GM12878 (cell line): ENCODE results near the gene KDM6B. TPM values are rescaled to one million over a fixed set of nuclear protein-coding genes. Genes with fewer than 3 reads are reported as not detected.
A peak's percentile ranks its signal among the peaks of the same experiment; 100 is the strongest.

Source experiments
- ATAC-seq: fragments of 200-7000 bp; cut with Tn5 transposase; 3 replicates; pipeline ENCODE4 v1.9.1; 2020; ENCODE audit warnings: mild to moderate bottlenecking, moderate library complexity
- BruUV-seq: library from RNA; stranded (reverse); fragments of 400-500 nt; replicated peaks from 2 replicates; lab custom pipeline; 2021; lab: Mats Ljungman, UMichigan
- CTCF ChIA-PET: fragments of 300-600 bp; sonication (Branson Sonifier 250); formaldehyde crosslinking; extraction: SDS; loops from one replicate; lab custom pipeline; 2021; ENCODE audit warnings: inconsistent platforms; lab: Yijun Ruan, JAX
- POLR2A ChIA-PET: fragments of 350-600 bp; formaldehyde crosslinking; extraction: SDS; loops from one replicate; lab custom pipeline; 2021; ENCODE audit warnings: inconsistent platforms; lab: Charles Lee
- RAD21 ChIA-PET: fragments of 300-600 bp; sonication (Branson Sonifier 250); formaldehyde crosslinking; loops from one replicate; lab custom pipeline; 2023; ENCODE audit warnings: antibody characterized with exemption; ENCODE audit not compliant: unreplicated experiment; lab: Charles Lee
- SMC1A ChIA-PET: fragments of 300-600 bp; sonication (Branson Sonifier 250); formaldehyde crosslinking; loops from one replicate; lab custom pipeline; 2023; ENCODE audit not compliant: unreplicated experiment, uncharacterized antibody; lab: Charles Lee
- DNase-seq: peaks from one replicate; pipeline ENCODE4 v3.0.0-alpha.2; 2011; ENCODE audit warnings: low read depth, low spot score
- FAIRE-seq: peaks from 3 replicates; lab custom pipeline; 2011; peaks lifted over from hg19 to GRCh38; lab: Jason Lieb, UNC
- H2AFZ ChIP-seq: 2 replicates; pipeline ENCODE4 v1.6.0; 2011; ENCODE audit warnings: low read depth, low read length, control low read depth; ENCODE audit not compliant: control insufficient read depth
- H3K27ac ChIP-seq: 2 replicates; pipeline ENCODE4 v1.5.1; 2011; ENCODE audit warnings: control low read depth; ENCODE audit not compliant: control insufficient read depth, insufficient read depth
- H3K27me3 ChIP-seq, 2 experiments: replicated peaks in 1 of 2; 2 replicates each; pipeline versions ENCODE4 v1.6.0 to v1.6.1; 2011; ENCODE audit warnings: low read length in 1 of 2; ENCODE audit not compliant: control insufficient read depth in 2 of 2, insufficient read depth in 2 of 2
- H3K36me3 ChIP-seq, 2 experiments: 2 replicates each; pipeline ENCODE4 v1.5.1; 2011; ENCODE audit warnings: low read length in 1 of 2; ENCODE audit not compliant: control insufficient read depth in 2 of 2, insufficient read depth in 2 of 2
- H3K4me1 ChIP-seq: 2 replicates; pipeline ENCODE4 v1.6.1; 2011; ENCODE audit warnings: mild to moderate bottlenecking, low read length, moderate library complexity, mixed read lengths; ENCODE audit not compliant: control insufficient read depth, insufficient read depth
- H3K4me2 ChIP-seq: 2 replicates; pipeline ENCODE4 v1.6.0; 2011; ENCODE audit warnings: control low read depth; ENCODE audit not compliant: control insufficient read depth, insufficient read depth
- H3K4me3 ChIP-seq: fragments of 200-600 bp; sonication (generic); 2 replicates; pipeline ENCODE4 v1.5.1; 2016
- H3K79me2 ChIP-seq: 2 replicates; pipeline ENCODE4 v1.6.0; 2011; ENCODE audit warnings: low read length; ENCODE audit not compliant: control insufficient read depth, insufficient read depth
- H3K9ac ChIP-seq: 2 replicates; pipeline ENCODE4 v1.8.0; 2011; ENCODE audit warnings: low read length, control low read depth, mixed read lengths; ENCODE audit not compliant: control insufficient read depth, insufficient read depth
- H3K9me3 ChIP-seq: replicated peaks from 3 replicates; pipeline ENCODE4 v1.5.1; 2011; ENCODE audit warnings: mild to moderate bottlenecking, low read length; ENCODE audit not compliant: control insufficient read depth, insufficient read depth
- H4K20me1 ChIP-seq: 2 replicates; pipeline ENCODE4 v1.6.0; 2011; ENCODE audit not compliant: control insufficient read depth, insufficient read depth
- DPF2 ChIP-seq: fragments of 450-650 bp; IDR thresholded peaks from 2 replicates; pipeline ENCODE4 v1.6.1; 2017; ENCODE audit warnings: mild to moderate bottlenecking
- EED ChIP-seq: sonication (generic); IDR thresholded peaks from 2 replicates; pipeline ENCODE4 v1.6.1; 2016; ENCODE audit warnings: antibody characterized with exemption, low read depth
- LARP7 ChIP-seq: fragments of 450-650 bp; IDR thresholded peaks from 2 replicates; pipeline ENCODE4 v1.6.1; 2017; ENCODE audit warnings: mild to moderate bottlenecking
- MYB ChIP-seq: fragments of 150-350 bp; IDR thresholded peaks from 2 replicates; pipeline ENCODE4 v1.6.1; 2014; ENCODE audit warnings: mild to moderate bottlenecking, low read depth, low read length, borderline replicate concordance
- MYC ChIP-seq: IDR thresholded peaks from 2 replicates; pipeline ENCODE4 v1.6.1; 2011; ENCODE audit warnings: mild to moderate bottlenecking, low read length, moderate library complexity, inconsistent platforms; ENCODE audit not compliant: insufficient read depth, insufficient replicate concordance, insufficient read length, severe bottlenecking
- PML ChIP-seq: IDR thresholded peaks from 2 replicates; pipeline ENCODE4 v1.6.1; 2012; ENCODE audit warnings: low read length, inconsistent platforms
- POLR2AphosphoS5 ChIP-seq: IDR thresholded peaks from 2 replicates; pipeline ENCODE4 v1.6.1; 2011; ENCODE audit warnings: mild to moderate bottlenecking, low read length, inconsistent platforms
- SMARCA5 ChIP-seq: fragments of 450-650 bp; IDR thresholded peaks from 2 replicates; pipeline ENCODE4 v1.6.1; 2017; ENCODE audit warnings: mild to moderate bottlenecking
- ZBTB4 ChIP-seq: fragments of 450-650 bp; formaldehyde crosslinking; IDR thresholded peaks from 2 replicates; pipeline ENCODE4 v1.4.0; 2022; ENCODE audit warnings: mild to moderate bottlenecking, moderate library complexity
- WGBS: methylation state at CpG from one replicate; pipeline ENCODE4 v1.1.6; 2016; ENCODE audit warnings: low lambda C conversion rate; ENCODE audit not compliant: insufficient replicate concordance, insufficient coverage; ENCODE audit errors: missing lambda C conversion rate; 5-methylcytosine and 5-hydroxymethylcytosine counted together
- in situ Hi-C: fragments of 300-500 bp; cut with MboI; formaldehyde crosslinking; loops from 9 replicates; pipeline ENCODE4 v1.14.3; 2018; ENCODE audit warnings: mixed read lengths
- intact Hi-C: fragments of 100-400 bp; cut with micrococcal nuclease; formaldehyde crosslinking; loops from one replicate; pipeline ENCODE4 v1.14.2; 2022; ENCODE audit not compliant: unreplicated experiment
- polyA plus RNA-seq, 11 experiments: library from polyadenylated mRNA; depleted of rRNA in 4 of 11; unstranded in 6 of 11; stranded (reverse) in 5 of 11; fragments of >200 nt; fragmentation: Nextera tagmentation in 4 of 11; fragmentation: Illumina TruSeq in 1 of 11; extraction: Ambion mirVana in 4 of 11; extraction: Trizol in 1 of 11; gene quantifications; 1 replicate in 1 of 11; 2 replicates in 10 of 11; pipeline versions ENCODE4 v1.2.1 to v1.2.3, GENCODE V29; 2011 to 2016; ENCODE audit warnings: inconsistent platforms in 2 of 11, missing spikeins in 2 of 11, low read depth in 1 of 11
- total RNA-seq, 4 experiments: library from RNA; depleted of rRNA in 3 of 4; stranded (reverse); fragments of >200 nt in 3 of 4; fragmentation: Illumina TruSeq in 1 of 4; extraction: Trizol in 1 of 4; gene quantifications; 2 replicates each; pipeline versions ENCODE4 v1.2.1 to v1.2.3, GENCODE V29; 2013 to 2021

KDM6B gene
- total and polyA plus RNA-seq, 10 of the 15 experiments (the other 5 are each of a cell fraction or from before 2014, with no cell fraction given), result 0.05 to 33.5 (median 2.3) TPM

GRCh38 chr17:7848739-7849129 is 14.7 kb downstream of the KDM6B start:
- no peaks in the 10 kb centered on the region; the same call in 1 of the 2 replicates for H4K20me1 ChIP-seq
- RAD21 ChIA-PET, result no interaction called here

GRCh38 chr17:7849130-7849750 is 15.2 kb downstream of the KDM6B start:
- Histone ChIP-seq H3K27ac (no peak overlapping the region), H3K9me3 (no peaks in the 10 kb centered on the region), H3K9ac (no peak overlapping the region), H3K4me1 (peaks cover 21% of the 10 kb centered on the region), H3K4me2 (no peak overlapping the region), H3K36me3 (peaks cover 12 to 29% of the 10 kb centered on the region in 2 experiments; a peak in 3 of 4 replicates), H3K27me3 (no peaks in the 10 kb centered on the region), H2AFZ (no peak overlapping the region), H4K20me1 (no peaks in the 10 kb centered on the region; the same call in 1 of the 2 replicates)
- no TSS peak for BruUV-seq
- DNase-seq, result no peak
- in situ Hi-C loops, result no loop called here
- POLR2A ChIA-PET, result interaction anchor here (0.5 to 0.6 kb wide), 2 partner anchors 83 to 187 kb away, joined by 4 to 7 read pairs; no protein-coding TSS in a partner anchor
- CTCF ChIA-PET, result interaction anchor here (3.3 kb wide), 1 partner anchor 24 kb away, joined by 11 read pairs; no protein-coding TSS in a partner anchor
- 97% methylated on average over 32 of the region's 35 CpGs for WGBS
- intact Hi-C loops, result no loop called here
- ATAC-seq, result no peak
- TF ChIP-seq MYB (no peak), ZBTB4 (no peak), DPF2 (no peak), MYC (no peak), SMARCA5 (no peak), EED (no peak), POLR2AphosphoS5 (peak; percentile 39; the same call in 1 of the 2 replicates)
- TF ChIP-seq, all 136 proteins: peak for 1
- FAIRE-seq, result no peak
- Histone ChIP-seq H3K4me3 (no peak overlapping the region), H3K79me2 (peaks cover 15% of the 10 kb centered on the region)
- ChIA-PET SMC1A (no interaction called here), RAD21 (no interaction called here)

More at GRCh38 chr17:7848739-7849129, 14.7 kb downstream of the KDM6B start:
- H3K4me1 ChIP-seq, result peaks cover 21% of the 10 kb centered on the region
- H2AFZ ChIP-seq, result no peak overlapping the region
- H3K36me3 ChIP-seq, result peaks cover 12 to 29% of the 10 kb centered on the region in 2 experiments; a peak in 3 of 4 replicates
- H3K9me3 ChIP-seq, result no peaks in the 10 kb centered on the region
- in situ Hi-C loops, result no loop called here
- ChIA-PET SMC1A (no interaction called here), POLR2A (interaction anchor here (0.5 to 0.6 kb wide), 2 partner anchors 82 to 188 kb away, joined by 4 to 7 read pairs; no protein-coding TSS in a partner anchor), CTCF (interaction anchor here (5.7 kb wide), 1 partner anchor 15 kb away, joined by 57 read pairs; the partner anchor contains the start of gene KDM6B)
- DNase-seq (no peak), FAIRE-seq (no peak), ATAC-seq (no peak)
- TF ChIP-seq PML (no peak), LARP7 (no peak)
- no peak overlapping the region for H3K27ac ChIP-seq
- H3K9ac ChIP-seq, result no peak overlapping the region
- intact Hi-C loops, result no loop called here
- H3K79me2 ChIP-seq, result peaks cover 18% of the 10 kb centered on the region
- H3K27me3 ChIP-seq, result no peaks in the 10 kb centered on the region
- BruUV-seq, result no TSS peak
- no peak overlapping the region for H3K4me2 ChIP-seq
- no peak overlapping the region for H3K4me3 ChIP-seq
- 91% methylated on average over 14 of the region's 21 CpGs for WGBS
